Right lobe of liver (tissue), 6 donors: ENCODE measurements around the gene DPP6. TPM values are rescaled to one million over a fixed set of nuclear protein-coding genes. Genes with fewer than 3 reads are reported as not detected.

ENCODE experiments used
- ATAC-seq, 4 donors: fragments of 200-7000 bp; cut with Tn5 transposase; one replicate each; pipeline ENCODE4 v1.9.1; 2020; ENCODE audit warnings: mild to moderate bottlenecking in 4 of 4, moderate library complexity in 4 of 4
- DNase-seq, 3 donors: peaks; one replicate each; pipeline ENCODE4 v3.0.0-alpha.2; 2020
- H3K27ac ChIP-seq, 3 donors: fragments of 200-600 bp; one replicate each; pipeline ENCODE4 v1.8.0; 2022
- H3K27me3 ChIP-seq, 2 donors: fragments of 200-600 bp; one replicate each; pipeline ENCODE4 v1.8.0; 2022
- H3K36me3 ChIP-seq, 4 donors: fragments of 200-600 bp; sonication (generic) in 1 of 4; one replicate each; pipeline versions ENCODE4 v1.5.1 to v1.8.0; 2017 to 2022; ENCODE audit warnings: control low read depth in 1 of 4
- H3K4me1 ChIP-seq, 4 donors: fragments of 200-600 bp; sonication (generic) in 1 of 4; one replicate each; pipeline versions ENCODE4 v1.5.1 to v1.8.0; 2017 to 2022; ENCODE audit warnings: control low read depth in 1 of 4
- H3K4me3 ChIP-seq, 3 donors: fragments of 200-600 bp; one replicate each; pipeline ENCODE4 v1.8.0; 2022
- H3K9me3 ChIP-seq, 4 donors: fragments of 200-600 bp; sonication (generic) in 1 of 4; one replicate each; pipeline versions ENCODE4 v1.5.1 to v1.8.0; 2017 to 2022; ENCODE audit warnings: control low read depth in 1 of 4
- POLR2A ChIP-seq: fragments of 450-650 bp; IDR thresholded peaks from one replicate; pipeline ENCODE4 v1.6.1; 2017; ENCODE audit warnings: antibody characterized with exemption, mild to moderate bottlenecking
- WGBS: methylation state at CpG from one replicate; pipeline ENCODE4 v1.1.6; 2018; ENCODE audit warnings: low coverage, low lambda C conversion rate; ENCODE audit not compliant: insufficient coverage; ENCODE audit errors: missing lambda C conversion rate; 5-methylcytosine and 5-hydroxymethylcytosine counted together
- intact Hi-C, 2 donors: fragments of 100-400 bp; cut with DNase I; formaldehyde crosslinking; loops; one replicate each; pipeline versions ENCODE4 v1.11.2 to v1.14.1; 2022
- total RNA-seq, 6 experiments: library from RNA; depleted of rRNA in 2 of 6; stranded (reverse); fragments of >200 nt in 2 of 6; fragmentation: NEBNext Ultra II Directional in 3 of 6; extraction: Animal tissue kit (Norgen Biotek cat#: 25700) in 3 of 6; gene quantifications; one replicate each; pipeline versions ENCODE4 v1.1.0 to v1.2.4, GENCODE V29; 2016 to 2023
- TF ChIP-seq, protein P1 (sequence below), 4 donors: fragments of 200-600 bp in 3 of 4; fragments of 450-650 bp in 1 of 4; IDR thresholded peaks; one replicate each; pipeline versions ENCODE4 v1.5.1 to v1.8.0; 2016 to 2022; ENCODE audit warnings: antibody characterized with exemption in 4 of 4, mild to moderate bottlenecking in 2 of 4
- donor health status: DM: no; HTN: yes; CAD: no.
- donor health status: DM: no; HTN: no; CAD: no.
- donor health status: DM: no; HTN: no; CAD: no.
- donor health status: DM: no; HTN: yes; CAD: no.
- donor health status: DM: no; HTN: yes; CAD: no.

The DPP6 gene
- total RNA-seq, 6 experiments from 2014 or later = not detected

DNA sequence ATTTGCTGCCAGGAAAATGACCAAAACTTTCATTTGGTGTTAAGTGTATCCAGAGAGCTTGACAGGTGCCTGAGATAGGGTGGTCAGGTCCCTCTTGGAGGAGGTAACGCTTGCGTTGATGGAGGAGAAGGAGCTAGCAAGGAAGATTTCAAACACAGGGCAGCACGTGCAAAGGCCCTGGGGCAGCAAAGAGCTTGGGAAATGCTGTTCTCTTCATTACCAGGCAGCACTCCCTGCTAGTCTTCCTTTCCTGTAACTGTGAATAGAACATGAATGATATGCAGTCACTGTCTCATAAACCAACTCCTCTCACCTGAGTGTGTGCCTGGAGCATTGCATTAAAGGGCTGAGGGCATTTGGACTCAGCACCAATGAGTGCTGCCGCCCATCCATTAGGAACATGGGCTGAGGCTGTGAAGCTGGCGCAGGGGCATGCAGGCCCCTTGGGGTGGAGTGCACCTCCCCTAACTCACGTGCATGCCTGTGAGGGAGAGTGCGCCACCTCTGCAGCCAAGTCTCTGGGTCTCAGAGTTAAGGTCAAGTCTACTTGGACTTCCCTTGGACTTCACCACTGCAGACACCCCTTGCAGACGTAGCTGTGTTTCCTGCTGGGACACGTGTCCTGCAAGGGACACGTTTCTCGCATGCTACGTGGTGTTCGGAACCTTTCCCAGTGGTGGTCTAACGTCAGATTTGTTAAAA is 813.9 kb downstream of the DPP6 start:
- no peaks in the 10 kb centered on the region for H3K9me3 ChIP-seq
- intact Hi-C loops = no loop called here
- no peaks in the 10 kb centered on the region for H3K36me3 ChIP-seq
- 80% methylated on average over 9 of the region's 14 CpGs for WGBS
- H3K4me1 ChIP-seq = no peaks in the 10 kb centered on the region
- H3K27me3 ChIP-seq = no peaks in the 10 kb centered on the region
- ATAC-seq (no peak), DNase-seq (no peak)
- no peak overlapping the region for H3K4me3 ChIP-seq
- H3K27ac ChIP-seq = no peak overlapping the region
- TF ChIP-seq, protein P1, sequence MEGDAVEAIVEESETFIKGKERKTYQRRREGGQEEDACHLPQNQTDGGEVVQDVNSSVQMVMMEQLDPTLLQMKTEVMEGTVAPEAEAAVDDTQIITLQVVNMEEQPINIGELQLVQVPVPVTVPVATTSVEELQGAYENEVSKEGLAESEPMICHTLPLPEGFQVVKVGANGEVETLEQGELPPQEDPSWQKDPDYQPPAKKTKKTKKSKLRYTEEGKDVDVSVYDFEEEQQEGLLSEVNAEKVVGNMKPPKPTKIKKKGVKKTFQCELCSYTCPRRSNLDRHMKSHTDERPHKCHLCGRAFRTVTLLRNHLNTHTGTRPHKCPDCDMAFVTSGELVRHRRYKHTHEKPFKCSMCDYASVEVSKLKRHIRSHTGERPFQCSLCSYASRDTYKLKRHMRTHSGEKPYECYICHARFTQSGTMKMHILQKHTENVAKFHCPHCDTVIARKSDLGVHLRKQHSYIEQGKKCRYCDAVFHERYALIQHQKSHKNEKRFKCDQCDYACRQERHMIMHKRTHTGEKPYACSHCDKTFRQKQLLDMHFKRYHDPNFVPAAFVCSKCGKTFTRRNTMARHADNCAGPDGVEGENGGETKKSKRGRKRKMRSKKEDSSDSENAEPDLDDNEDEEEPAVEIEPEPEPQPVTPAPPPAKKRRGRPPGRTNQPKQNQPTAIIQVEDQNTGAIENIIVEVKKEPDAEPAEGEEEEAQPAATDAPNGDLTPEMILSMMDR (IDR thresholded peaks at IDR 0.05) = no peak
- no peak for TF ChIP-seq POLR2A

DNA sequence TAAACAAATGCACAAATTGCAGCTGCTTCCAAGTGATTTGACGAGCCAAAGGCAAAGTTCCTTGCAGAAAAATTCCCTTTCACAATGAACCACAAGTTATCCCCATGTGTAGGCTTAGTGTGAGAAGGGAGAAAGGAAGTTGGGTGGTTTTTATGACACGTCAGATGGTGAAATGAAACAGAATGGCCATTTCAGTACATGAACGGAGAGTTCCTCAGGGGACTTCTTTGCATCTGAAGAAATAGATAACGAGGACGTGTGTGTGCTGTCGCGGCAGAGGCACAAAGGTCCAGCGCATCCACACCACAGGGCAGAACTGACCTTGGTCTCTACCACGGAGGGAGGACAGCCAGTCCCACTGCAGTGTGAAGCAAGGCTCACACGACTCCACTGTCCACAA is 814.9 kb downstream of the DPP6 start:
- TF ChIP-seq, protein P1 (IDR thresholded peaks at IDR 0.05) = no peak
- TF ChIP-seq POLR2A = no peak
- DNase-seq = no peak
- ATAC-seq = no peak

DNA sequence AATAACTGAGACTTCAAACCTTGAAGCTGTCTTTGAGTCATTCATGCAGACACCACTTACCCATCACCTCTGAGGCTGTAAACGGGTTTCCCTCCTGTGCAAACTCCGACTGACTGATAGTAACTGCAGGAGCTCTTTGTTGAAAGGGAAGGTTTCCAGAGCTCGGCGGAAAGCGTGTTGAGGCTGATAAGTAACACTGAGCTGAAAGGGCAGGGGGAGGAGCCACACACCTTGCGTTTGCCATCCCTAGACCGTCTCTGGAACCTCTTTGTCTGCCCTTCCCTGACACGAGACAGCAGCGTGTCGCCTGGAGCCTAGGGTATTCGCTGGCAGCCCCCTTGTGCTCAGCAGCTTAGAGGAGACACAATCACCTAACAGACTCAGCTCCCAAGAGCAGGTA is 816.7 kb downstream of the DPP6 start:
- ATAC-seq (no peak), DNase-seq (no peak)
- TF ChIP-seq POLR2A = no peak
- TF ChIP-seq, protein P1 (IDR thresholded peaks at IDR 0.05) = no peak
- Histone ChIP-seq H3K27ac (no peak overlapping the region), H3K9me3 (no peaks in the 10 kb centered on the region), H3K27me3 (no peaks in the 10 kb centered on the region), H3K36me3 (no peaks in the 10 kb centered on the region), H3K4me1 (no peaks in the 10 kb centered on the region), H3K4me3 (no peak overlapping the region)
- intact Hi-C loops = no loop called here
- WGBS = 13% methylated on average over 6 of the region's 11 CpGs

More for the DNA sequence above, 814.9 kb downstream of the DPP6 start:
- no peaks in the 10 kb centered on the region for H3K36me3 ChIP-seq
- H3K27me3 ChIP-seq = no peaks in the 10 kb centered on the region
- no peak overlapping the region for H3K4me3 ChIP-seq
- H3K27ac ChIP-seq = no peak overlapping the region
- WGBS = 24% methylated on average over 10 of the region's 10 CpGs
- H3K4me1 ChIP-seq = no peaks in the 10 kb centered on the region
- no peaks in the 10 kb centered on the region for H3K9me3 ChIP-seq
- intact Hi-C loops = no loop called here

DNA sequence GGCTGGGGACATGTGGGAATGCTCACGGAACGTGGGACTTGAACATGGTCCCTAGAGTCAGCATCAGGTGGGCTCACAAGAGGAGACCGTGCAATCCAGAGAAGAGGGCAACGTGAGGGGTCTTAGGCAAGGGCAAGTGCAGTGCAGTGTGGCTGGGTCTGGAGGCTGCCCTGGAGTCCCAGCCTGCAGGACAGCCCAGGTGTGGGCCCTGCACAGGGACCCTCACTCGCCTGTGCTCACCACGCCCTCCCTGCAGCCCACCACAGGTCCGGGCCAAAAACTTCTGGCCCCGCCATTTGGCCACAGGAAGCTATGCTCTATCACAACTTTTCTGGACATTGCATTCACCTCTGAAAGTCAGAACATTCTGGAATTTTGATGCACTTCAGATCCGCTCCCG is 817.2 kb downstream of the DPP6 start:
- ATAC-seq (no peak), DNase-seq (no peak)
- 49% methylated on average over 5 of the region's 10 CpGs for WGBS
- no peaks in the 10 kb centered on the region for H3K9me3 ChIP-seq
- H3K4me3 ChIP-seq = no peak overlapping the region
- H3K27me3 ChIP-seq = no peaks in the 10 kb centered on the region
- TF ChIP-seq POLR2A = no peak
- TF ChIP-seq, protein P1 (IDR thresholded peaks at IDR 0.05) = no peak
- H3K27ac ChIP-seq = no peak overlapping the region
- no peaks in the 10 kb centered on the region for H3K36me3 ChIP-seq
- H3K4me1 ChIP-seq = no peaks in the 10 kb centered on the region
- intact Hi-C loops = no loop called here
